Measurements from ENCODE around the gene KCNMA1. TPM values are rescaled to one million over a fixed set of nuclear protein-coding genes. Genes with fewer than 3 reads are reported as not detected.

KCNMA1 gene
- total RNA-seq, 1 experiment from 2014 or later = 0.49 TPM

- intact Hi-C loops (cut with micrococcal nuclease) = no loop called here
- CTCF ChIA-PET = interaction anchor here (4.3 kb wide), 1 partner anchor 466 kb away, joined by 45 read pairs; no protein-coding TSS in a partner anchor
- Histone ChIP-seq H3K9me2 (ENCODE audit: insufficient read depth) (no peaks in the 10 kb centered on the region), H3K27me3 (ENCODE audit: insufficient read depth, low read length) (peaks cover 3% of the 10 kb centered on the region; the same call in 1 of the 2 replicates), H3K36me3 (ENCODE audit: control insufficient read depth in 1 of 2, insufficient read depth in 2 of 2, low read length in 2 of 2) (no peaks in the 10 kb centered on the region), H4K20me1 (ENCODE audit: insufficient read depth) (no peaks in the 10 kb centered on the region), H3K79me2 (ENCODE audit: insufficient read depth, low read length) (no peaks in the 10 kb centered on the region), H2AFZ (ENCODE audit: low read depth, low read length, poor library complexity, severe bottlenecking) (no peak overlapping the region), H3K27ac (ENCODE audit: low read depth, low read length) (no peak overlapping the region), H3K9me3 (ENCODE audit: control insufficient read depth in 1 of 2, insufficient read depth in 1 of 2, low read depth in 1 of 2, low read length in 2 of 2) (peaks cover 0 to 5% of the 10 kb centered on the region in 2 experiments; a peak in 1 of 4 replicates), H3K9ac (ENCODE audit: low read length) (no peak overlapping the region), H3K4me3 (replicated peaks in 1 of 2; ENCODE audit: low read depth in 1 of 2, low read length in 2 of 2) (no peak overlapping the region), H3K4me1 (ENCODE audit: control insufficient read depth in 1 of 2, insufficient read depth in 2 of 2, low read length in 2 of 2) (no peaks in the 10 kb centered on the region), H3K4me2 (ENCODE audit: low read length) (no peak overlapping the region)
- TF ChIP-seq ZFX (IDR thresholded peaks at IDR 0.05) = no peak
- no peak for TF ChIP-seq FOSL1 (IDR thresholded peaks at IDR 0.05; ENCODE audit: low read depth)
- TF ChIP-seq EGR1 (IDR thresholded peaks at IDR 0.05; ENCODE audit: low read depth) = no peak
- TF ChIP-seq MAX (IDR thresholded peaks at IDR 0.05) = no peak
- POLR2A ChIA-PET = no interaction called here
- BruUV-seq (replicated peaks) = no TSS peak
- ATAC-seq (no peak), DNase-seq (ENCODE audit: low read depth, low spot score) (no peak)
- RAD21 ChIA-PET (ENCODE audit: low non-redundant PET in 1 of 2, low total read pairs in 2 of 2, uncharacterized antibody in 2 of 2, unreplicated experiment in 2 of 2) = no interaction called here
Measured at GRCh38 chr10:77640167-77640566, 2.6 kb upstream of the KCNMA1 start.

GRCh38 chr10:77639756-77640155, 2.1 kb upstream of the KCNMA1 start:
- Histone ChIP-seq H3K4me2 (ENCODE audit: low read length) (no peak overlapping the region), H3K4me3 (replicated peaks in 1 of 2; ENCODE audit: low read depth in 1 of 2, low read length in 2 of 2) (no peak overlapping the region), H2AFZ (ENCODE audit: low read depth, low read length, poor library complexity, severe bottlenecking) (no peak overlapping the region), H3K36me3 (ENCODE audit: control insufficient read depth in 1 of 2, insufficient read depth in 2 of 2, low read length in 2 of 2) (no peaks in the 10 kb centered on the region), H3K9me3 (ENCODE audit: control insufficient read depth in 1 of 2, insufficient read depth in 1 of 2, low read depth in 1 of 2, low read length in 2 of 2) (peaks cover 0 to 4% of the 10 kb centered on the region in 2 experiments; a peak in 1 of 4 replicates), H3K79me2 (ENCODE audit: insufficient read depth, low read length) (no peaks in the 10 kb centered on the region), H3K27me3 (ENCODE audit: insufficient read depth, low read length) (peaks cover 3% of the 10 kb centered on the region; the same call in 1 of the 2 replicates), H4K20me1 (ENCODE audit: insufficient read depth) (no peaks in the 10 kb centered on the region), H3K4me1 (ENCODE audit: control insufficient read depth in 1 of 2, insufficient read depth in 2 of 2, low read length in 2 of 2) (no peaks in the 10 kb centered on the region), H3K9me2 (ENCODE audit: insufficient read depth) (no peaks in the 10 kb centered on the region), H3K9ac (ENCODE audit: low read length) (no peak overlapping the region), H3K27ac (ENCODE audit: low read depth, low read length) (no peak overlapping the region)
- POLR2A ChIA-PET = no interaction called here
- RAD21 ChIA-PET (ENCODE audit: low non-redundant PET in 1 of 2, low total read pairs in 2 of 2, uncharacterized antibody in 2 of 2, unreplicated experiment in 2 of 2) = interaction anchor here in 1 of 2 experiments (1.3 kb wide), 1 partner anchor 474 kb away, joined by 3 read pairs; no protein-coding TSS in a partner anchor
- ATAC-seq (no peak), DNase-seq (ENCODE audit: low read depth, low spot score) (no peak)
- no TSS peak for BruUV-seq (replicated peaks)
- intact Hi-C loops (cut with micrococcal nuclease) = no loop called here
- TF ChIP-seq CTCF (IDR thresholded peaks at IDR 0.05 in 2 of 3, conservative IDR thresholded peaks at IDR 0.05 in 1 of 3; ENCODE audit: borderline replicate concordance in 1 of 3, insufficient read depth in 1 of 3, low read depth in 2 of 3, low read length in 2 of 3) = no peak
- CTCF ChIA-PET = interaction anchor here (1.2 kb wide), 1 partner anchor 466 kb away, joined by 4 read pairs; no protein-coding TSS in a partner anchor

Data from HCT116 (cell line).